Gastroesophageal sphincter (tissue), 3 donors: Measurements from ENCODE around the gene WNT10A.

Experiments
- CTCF ChIP-seq, 4 experiments: fragments of 200-600 bp in 2 of 4; fragments of 450-650 bp in 2 of 4; sonication (generic) in 1 of 4; IDR thresholded peaks; one replicate each; pipeline ENCODE4 v1.5.1; 2017 to 2019; ENCODE audit warnings: antibody characterized with exemption in 4 of 4, mild to moderate bottlenecking in 2 of 4, moderate library complexity in 2 of 4
- EP300 ChIP-seq: sonication (generic); formaldehyde crosslinking; IDR thresholded peaks from one replicate; pipeline ENCODE4 v1.6.1; 2017; ENCODE audit warnings: antibody characterized with exemption, mild to moderate bottlenecking
- POLR2A ChIP-seq, 2 donors: fragments of 450-650 bp; IDR thresholded peaks; one replicate each; pipeline ENCODE4 v1.6.1; 2017; ENCODE audit warnings: antibody characterized with exemption in 2 of 2, mild to moderate bottlenecking in 2 of 2, moderate library complexity in 1 of 2
- POLR2AphosphoS5 ChIP-seq: sonication (generic); formaldehyde crosslinking; IDR thresholded peaks from one replicate; pipeline ENCODE4 v1.6.1; 2017; ENCODE audit warnings: antibody characterized with exemption

GRCh38 chr2:218885981-218886947 lies 5.6 kb downstream of the WNT10A start:
- TF ChIP-seq CTCF (IDR thresholded peaks at IDR 0.05) (no peak), POLR2AphosphoS5 (no peak), POLR2A (IDR thresholded peaks at IDR 0.05) (no peak), EP300 (no peak)
